HuH-7 (cell line): Measurements from ENCODE around the gene NDUFB11.

ENCODE experiments used
- DNase-seq: peaks from one replicate; pipeline ENCODE4 v3.0.0; 2011; ENCODE audit warnings: low spot score

NDUFB11 gene

DNA sequence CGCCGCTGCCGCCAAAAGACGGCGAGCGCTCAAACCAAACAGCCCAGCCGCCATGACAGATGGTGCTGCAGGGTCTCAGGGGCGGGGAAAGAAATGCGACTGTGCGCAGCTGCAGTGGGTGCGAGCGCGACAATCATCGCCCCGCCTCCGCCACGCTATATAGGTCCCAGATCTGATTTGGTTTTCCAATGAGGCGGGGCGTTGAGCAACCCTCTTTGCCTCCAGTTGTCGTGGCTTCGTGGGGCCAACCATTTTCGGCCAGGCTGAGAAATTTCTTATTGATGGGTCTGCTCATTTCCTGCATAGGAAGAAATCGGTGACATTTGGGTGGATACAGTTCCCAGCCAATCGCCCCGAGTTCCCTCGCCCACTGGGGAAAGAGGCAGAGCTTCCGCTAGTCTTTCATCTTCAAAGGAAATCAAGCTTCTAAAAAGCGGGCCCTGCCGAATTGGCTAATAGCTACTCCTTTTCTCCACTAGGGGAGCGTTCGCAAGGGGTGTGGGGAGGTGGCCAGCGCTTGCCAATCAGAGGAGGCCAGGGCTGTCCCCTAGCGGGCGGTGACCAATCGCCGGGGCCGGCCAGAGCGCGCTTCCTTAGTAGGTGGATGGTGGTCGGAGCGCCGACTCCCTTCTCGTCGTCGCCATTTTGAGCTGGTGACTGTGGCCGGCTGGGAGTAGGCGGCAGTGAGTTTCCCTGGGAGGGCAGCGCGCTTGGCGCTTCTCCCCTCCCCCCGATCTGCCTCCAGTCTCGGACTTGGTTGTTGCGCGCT is at the start of gene NDUFB11, which contains the start of gene RBM10:
Gene NDUFB11, minus strand, starts transcription at position 77 of the 769 bp plus-strand sequence. Its CDS starts 23 bp downstream, at position 54.
Gene RBM10, plus strand, starts transcription at position 596 of the 769 bp plus-strand sequence. CDS start 2,261 bp downstream, outside the sequence.
- peak; percentile 68 for DNase-seq

DNA sequence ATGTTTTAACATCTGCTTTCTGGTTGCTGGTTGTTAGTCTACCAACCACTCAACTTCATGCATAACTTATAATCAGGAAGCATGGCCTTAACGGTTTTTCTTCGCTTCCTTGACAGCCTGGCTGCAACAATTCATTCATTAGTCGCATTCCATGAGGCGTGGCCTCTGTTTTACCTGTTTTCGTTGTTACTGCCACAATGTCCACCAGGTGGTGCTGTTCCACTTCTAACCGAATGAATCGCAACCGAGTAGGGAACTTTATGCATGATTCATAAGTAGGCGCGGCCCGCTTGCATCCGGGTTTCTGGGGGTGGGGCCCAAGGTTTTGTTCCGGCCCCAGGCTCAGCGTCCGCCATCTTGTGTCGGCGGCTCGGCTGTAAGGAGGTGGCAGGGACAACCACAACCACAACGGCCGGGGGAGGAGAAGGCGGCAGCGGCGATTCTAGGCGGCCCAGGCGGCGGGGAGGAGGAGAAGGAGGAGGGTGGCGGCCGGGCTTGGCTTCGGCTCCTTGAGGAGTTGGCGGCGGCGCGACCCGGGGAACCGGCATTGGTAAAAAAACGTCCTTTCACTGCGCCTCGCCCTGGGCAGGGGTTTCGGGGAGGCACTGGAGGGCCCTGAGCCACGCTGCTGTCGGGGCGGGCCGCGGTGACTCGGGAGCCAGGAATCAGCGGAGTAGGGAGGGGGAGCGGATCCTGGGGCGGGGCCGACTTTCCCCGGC is 49.1 kb upstream of the NDUFB11 start, which contains the start of gene UBA1:
Gene UBA1, plus strand, starts transcription at position 355 of the 719 bp plus-strand sequence. CDS start 4,974 bp downstream, outside the sequence.
- DNase-seq: peak; percentile 66

DNA sequence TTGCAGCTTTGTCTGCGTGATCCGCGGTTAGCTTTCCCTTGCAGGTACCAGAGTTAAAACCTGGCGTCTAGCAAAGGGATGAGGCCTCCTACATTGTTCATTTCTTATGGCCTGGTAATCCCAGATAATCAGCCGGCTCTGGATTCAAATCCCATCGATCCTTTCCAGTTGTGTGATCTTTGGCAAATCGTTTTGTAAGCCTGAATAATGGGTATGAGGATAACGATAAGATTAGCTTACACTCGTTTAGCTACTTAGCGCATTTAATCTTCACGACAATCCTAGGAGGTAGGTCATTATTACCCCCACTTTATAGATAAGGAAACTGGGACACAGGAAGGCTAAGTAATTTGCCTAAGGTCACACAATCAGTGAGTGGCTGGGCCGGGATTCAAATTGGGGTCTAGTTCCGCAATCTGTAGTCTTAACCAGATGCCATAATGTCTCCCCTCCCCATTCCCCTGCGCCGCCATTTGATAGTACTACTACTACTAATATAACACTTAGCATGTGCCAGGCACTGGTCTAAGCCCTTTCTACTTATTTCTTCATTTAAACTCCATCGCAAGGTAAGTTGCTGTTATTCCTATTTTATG is 47.4 kb upstream of the NDUFB11 start:
- DNase-seq: no peak

DNA sequence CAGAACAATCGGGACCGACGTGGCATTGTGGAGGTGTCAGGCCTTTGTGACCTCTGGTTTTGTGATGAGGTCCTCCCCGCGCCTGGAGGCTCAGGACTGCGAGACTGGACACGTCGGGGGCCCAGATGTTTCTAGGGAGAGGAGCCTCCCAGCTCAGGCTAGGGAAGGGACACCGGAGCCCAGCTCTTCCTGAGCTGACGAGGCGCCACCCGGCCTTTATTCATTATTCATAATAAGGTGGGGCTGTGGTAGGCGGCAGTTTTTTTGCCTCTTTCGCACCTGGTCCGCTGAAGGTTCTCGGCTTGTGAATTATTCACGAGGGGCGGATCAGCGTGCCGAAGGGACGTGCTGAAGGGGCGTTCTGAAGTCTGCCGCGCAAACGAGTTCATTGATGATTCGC is 46.8 kb upstream of the NDUFB11 start:
- DNase-seq: no peak

DNA sequence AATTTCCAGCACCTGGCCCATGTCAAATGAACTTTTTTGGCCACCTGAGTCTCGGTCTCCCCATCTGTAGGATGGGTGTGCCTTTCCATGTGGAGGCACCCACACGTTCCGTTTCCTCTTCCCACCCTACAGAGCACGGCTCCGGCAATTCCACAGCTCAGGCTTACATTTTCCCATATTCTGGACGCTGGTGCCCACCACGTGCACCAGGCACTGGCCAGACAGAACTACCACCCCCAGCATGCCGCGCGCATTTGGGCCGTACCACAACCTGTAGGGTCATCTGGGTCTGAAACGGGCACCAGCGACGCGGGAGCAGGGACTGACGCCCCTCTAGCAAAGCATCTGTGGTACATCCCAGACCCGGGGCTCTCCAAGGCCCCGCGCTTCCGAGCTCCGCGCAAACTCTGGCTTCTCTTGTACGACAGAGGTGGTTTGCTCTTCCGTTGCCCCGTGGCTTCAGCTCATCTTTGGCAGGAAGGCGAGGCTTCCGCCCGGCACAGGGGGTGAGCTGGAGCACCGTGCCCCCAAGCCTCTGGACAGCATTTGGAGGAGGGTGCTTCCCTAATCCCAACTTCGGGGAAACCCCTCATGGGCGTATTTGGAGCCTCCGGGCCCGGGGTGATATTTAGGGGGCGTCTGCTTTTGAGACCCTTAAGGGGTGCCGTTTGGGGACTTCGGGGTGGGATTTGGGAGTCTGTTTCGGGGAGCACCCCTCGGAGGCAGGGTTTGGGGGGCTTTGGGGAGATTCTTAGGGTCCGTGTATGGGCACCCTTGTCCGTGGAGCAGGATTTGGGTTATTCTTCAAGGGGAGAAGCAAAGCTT is 46.2 kb upstream of the NDUFB11 start:
- peak; percentile 88 for DNase-seq

DNA sequence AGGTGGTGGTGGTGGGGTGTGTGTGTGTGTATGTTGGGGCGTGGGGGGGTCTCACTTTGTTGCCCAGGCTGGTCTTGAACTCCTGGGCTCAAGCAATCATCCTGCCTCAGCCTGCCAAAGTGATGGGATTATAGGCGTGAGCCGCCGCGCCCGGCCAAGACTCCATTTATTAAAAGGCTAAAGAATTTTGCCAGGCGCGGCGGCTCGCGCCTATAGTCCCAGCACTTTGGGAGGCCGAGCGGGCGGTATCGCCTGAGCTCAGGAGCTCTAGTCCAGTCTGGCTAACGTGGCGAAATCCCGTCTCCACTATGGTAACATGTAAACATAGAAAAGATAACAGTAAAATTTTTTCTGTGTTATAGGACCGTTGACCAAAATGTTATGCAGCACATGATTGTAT is 45.4 kb upstream of the NDUFB11 start:
- no peak for DNase-seq

DNA sequence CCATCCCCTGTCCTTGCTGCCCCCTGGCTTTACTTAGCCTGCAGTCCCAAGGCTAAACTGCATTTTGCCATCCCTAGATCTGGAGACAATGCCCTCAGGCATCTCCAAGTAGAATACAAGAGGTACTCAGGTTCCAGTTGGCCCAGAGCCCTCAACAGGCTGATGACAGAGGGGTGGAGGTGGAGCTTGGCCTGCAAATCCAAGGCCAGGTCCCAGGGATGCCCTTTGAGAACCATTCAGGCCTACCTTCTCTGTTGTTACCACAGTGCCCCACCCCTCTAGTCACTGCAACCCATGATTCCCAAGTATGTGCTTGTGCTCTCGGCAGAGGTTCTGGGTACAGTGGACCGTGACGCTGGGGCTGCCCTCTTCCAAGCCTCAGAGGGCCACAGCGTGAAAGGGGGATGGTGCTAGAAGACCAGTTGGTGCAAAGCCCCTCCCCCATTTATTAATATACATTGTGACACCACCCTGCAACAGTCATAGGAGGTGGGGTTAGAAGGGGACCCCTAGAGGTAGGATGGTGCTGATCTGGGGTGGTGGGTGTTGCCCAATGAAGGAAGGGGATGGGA is 42.7 kb upstream of the NDUFB11 start:
- no peak for DNase-seq

DNA sequence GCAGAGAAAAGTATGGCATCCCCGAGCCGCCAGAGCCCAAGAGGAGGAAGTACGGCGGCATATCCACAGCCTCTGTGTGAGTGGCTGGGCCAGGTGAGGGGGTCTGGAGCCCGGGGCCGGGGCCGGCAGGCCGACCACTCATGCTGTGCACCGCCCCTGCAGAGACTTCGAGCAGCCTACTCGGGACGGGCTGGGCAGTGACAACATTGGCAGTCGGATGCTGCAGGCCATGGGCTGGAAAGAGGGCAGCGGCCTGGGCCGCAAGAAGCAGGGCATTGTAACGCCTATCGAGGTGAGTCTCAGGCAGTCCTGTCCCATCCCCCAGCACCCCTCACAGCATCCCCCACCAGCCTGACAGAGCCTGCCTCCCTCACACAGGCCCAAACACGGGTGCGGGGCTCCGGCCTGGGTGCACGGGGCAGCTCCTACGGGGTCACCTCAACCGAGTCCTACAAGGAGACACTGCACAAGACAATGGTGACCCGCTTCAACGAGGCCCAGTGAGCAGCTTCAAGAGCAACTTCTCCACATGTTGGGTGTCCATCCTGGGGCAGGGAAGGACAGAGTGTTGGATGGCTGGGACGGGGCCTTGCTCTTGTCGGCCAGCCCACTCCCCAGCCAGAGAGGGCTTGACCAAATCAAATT is 41.7 kb upstream of the NDUFB11 start:
- no peak for DNase-seq

DNA sequence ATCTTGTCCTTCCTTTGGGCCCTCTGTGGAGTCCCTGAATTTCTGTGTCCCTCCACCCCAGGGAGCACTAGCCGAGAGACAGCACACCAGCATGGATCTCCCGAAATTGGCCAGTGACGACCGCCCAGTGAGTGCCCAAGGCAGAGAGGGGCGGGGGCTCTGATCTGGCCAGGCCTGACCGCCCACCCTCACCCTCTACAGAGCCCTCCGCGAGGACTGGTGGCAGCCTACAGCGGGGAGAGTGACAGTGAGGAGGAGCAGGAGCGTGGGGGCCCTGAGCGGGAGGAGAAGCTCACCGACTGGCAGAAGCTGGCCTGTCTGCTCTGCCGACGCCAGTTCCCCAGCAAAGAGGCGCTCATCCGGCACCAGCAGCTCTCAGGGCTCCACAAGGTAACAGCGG is 40.7 kb upstream of the NDUFB11 start:
- DNase-seq: no peak

DNA sequence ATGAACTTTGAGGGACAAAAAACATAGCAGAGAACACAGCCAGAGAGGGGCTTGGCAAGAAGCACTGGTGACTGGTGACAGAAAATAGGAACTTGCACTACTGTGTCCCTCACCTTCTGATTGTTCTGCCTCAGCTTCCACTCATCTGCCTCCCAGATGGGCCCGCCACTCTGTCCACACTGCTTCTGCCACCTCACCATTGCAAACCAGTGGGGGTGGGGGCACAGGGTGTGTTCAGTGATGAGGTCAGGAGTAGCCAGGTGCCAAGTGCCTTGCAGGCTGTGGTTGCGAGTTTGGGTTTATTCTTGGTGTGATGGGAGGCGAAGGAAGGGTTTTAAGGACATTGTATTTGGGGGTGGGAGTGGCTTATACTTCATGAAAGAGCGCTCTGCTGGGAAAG is 40.0 kb upstream of the NDUFB11 start:
- no peak for DNase-seq

DNA sequence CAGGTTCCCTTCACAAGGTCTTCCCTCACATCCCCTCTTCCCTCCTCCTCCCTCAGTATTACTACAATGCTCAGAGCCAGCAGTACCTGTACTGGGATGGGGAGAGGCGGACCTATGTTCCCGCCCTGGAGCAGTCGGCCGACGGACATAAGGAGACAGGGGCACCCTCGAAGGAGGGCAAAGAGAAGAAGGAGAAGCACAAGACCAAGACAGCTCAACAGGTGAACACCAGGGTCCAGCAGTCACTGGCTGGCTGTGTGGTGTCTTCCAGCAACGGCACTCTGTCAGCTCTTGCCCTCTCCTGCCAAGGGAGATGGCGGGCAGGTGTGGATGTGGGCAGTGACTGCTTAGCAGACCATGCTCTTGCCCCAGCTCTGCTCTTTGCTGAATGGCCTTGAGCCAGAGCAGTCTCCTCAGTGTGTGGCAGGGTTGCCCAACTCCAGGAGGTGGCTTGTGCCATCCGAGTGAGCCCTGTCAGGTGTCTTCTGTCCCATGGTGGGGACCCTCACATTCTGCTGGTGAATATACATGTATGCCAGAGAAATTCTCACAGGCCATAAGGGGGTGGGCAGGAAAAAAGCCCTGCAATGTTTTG is 37.7 kb upstream of the NDUFB11 start:
- DNase-seq: no peak

DNA sequence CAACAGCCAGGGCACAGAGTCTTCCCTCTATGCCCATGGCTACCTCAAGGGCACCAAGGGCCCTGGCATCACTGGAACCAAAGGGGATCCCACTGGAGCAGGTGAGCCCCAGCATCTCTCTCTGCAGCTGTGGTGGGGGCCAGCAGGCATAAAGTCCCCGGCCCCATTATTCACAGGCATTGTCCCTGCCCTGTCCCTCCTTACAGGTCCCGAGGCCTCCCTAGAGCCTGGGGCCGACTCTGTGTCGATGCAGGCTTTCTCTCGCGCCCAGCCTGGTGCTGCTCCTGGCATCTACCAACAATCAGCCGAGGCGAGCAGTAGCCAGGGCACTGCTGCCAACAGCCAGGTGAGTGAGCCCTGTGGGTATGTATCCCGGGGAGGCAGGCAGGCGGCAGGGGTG is 36.8 kb upstream of the NDUFB11 start:
- no peak for DNase-seq

DNA sequence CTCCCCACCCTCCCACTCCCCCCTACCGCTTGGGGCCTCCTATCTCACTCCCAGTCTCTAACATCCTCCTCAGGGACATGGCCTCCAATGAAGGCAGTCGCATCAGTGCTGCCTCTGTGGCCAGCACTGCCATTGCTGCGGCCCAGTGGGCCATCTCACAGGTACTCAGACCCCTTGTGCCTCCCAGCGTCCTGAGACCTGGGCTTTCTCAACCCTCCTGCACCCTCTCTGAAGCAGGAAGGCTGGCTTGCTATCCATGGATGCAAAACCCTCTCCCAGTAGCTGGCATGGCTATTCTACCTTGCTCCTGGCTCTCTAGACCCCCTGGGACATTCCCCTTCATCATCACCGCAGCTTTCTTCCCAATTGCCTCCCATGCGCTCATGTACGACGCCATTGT is 35.8 kb upstream of the NDUFB11 start:
- DNase-seq: no peak

DNA sequence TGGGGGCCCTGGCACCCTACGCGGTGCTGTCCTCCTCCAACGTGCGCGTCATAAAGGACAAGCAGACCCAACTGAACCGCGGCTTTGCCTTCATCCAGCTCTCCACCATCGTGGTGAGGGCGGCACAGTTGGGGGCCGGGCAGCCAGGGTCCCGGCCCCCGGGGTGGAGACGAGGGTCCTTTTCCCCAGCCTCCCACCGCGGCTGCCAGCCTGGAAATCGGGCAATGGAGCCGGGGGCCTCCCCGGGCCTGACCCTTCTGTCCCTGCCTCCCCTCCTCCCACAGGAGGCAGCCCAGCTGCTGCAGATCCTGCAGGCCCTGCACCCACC is 35.4 kb upstream of the NDUFB11 start:
- no peak for DNase-seq

DNA sequence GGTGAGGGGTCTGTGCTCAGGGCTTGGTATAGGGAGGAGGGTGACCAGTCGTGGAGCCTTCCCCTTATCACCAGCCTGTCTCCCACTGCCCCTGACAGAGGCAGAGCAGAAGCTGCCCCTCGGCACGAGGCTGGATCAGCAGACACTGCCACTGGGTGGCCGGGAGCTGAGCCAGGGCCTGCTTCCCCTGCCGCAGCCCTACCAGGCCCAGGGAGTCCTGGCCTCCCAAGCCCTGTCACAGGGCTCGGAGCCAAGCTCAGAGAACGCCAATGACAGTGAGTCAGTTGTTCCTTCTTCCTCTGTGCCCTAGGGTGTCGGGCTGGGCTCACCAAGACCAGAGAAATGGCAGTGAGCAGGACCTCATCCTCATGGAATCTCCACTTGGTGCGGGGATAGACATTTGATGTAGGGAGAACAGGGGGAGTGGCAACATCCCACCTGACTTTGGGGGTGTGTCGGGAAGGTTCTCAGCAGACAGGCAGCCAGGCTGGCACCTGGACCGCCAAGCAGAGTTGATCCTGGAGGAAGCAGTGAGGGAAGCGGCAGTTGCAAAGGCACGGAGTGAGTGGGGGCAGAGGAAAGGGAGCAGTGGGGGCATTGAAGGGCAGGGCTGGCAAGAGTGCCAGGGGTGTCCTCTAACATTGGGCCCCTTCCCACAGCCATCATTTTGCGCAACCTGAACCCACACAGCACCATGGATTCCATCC is 34.9 kb upstream of the NDUFB11 start:
- no peak for DNase-seq

DNA sequence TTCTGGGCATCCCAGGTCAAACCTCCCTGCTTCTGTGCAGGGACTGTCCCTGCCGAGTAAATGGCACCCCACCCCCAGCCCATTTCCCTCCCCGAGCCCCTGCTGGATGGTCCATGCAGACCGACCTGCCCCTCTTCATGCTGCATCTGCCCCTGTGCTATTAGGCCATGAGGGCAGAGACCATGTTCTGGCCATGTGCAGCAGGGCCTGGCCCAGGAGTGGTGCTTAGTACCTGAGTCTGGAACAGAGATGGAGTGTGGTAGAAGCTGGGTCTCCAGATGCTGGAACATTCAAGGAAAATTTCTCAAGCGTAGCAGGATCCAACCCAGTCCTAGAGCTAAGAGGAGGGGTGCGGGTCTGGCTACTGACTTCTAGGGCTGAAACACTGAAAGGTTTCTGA is 33.8 kb upstream of the NDUFB11 start:
- DNase-seq: no peak

DNA sequence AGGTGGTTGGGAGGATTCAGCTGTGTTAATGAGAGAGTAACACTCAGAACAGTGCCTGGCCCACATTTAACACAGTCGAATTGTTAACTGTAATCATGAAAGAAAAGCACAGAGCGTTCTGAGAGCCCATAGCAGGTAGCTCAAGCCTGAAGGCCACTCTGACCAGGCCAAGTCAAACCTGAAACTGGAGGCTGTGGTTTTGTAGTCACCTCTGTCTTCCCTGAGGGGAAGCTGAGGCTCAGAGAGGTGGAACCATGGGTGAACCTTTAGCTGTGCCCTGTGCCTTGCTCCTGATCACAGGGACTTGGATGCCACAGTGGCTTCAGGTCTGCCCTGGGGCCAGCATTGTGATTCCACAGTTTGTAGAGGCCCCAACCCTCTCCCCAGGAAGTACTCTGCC is 32.6 kb upstream of the NDUFB11 start:
- DNase-seq: no peak

DNA sequence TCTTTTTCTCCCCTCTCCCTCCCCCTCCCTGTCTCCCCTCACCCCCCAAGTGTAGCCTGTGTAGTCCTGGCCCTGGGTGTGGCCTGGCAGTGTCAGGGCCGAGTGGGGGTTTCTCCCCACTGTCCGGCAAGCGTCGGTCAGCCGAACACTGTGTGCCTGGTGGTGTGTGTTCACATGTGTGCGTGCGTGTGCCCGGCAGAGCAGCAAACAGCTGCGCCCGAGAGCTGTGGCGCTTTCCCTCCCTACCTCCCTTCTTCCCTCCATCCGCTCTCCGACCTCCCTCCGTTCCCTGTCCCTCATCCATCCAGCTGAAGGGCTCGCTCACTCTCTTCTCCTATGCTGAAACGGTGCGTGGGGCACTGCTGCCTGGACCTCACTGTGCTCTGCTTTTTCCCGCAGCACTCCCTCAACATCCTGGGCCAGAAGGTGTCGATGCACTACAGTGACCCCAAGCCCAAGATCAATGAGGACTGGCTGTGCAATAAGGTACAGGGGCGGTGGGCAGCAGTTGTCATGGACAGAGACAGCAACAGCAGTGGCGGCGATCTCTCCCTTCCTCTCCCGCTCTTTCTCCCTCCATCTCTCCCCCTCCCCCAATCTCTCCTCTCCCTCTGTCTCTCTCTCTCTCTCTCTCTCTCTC is 31.7 kb upstream of the NDUFB11 start:
- DNase-seq: no peak

DNA sequence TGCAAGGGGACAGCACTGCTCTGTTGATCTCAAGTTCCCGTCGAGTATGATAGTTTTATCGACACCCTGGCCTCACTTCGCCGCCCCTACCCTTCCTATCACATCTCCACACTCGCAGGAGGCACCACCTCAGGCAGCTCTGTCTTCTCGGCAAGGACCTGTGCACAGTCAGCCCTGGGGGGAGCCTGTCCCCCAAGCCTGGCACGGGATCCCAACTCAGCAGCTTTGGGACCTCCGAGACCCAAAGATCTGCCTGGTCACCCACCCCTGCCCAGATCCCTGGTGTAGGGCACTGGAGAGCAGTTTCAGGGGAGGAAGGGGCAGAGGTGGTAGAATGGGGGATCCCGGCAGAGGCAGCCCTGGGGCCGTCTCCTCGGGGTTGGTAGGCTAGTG is 31.1 kb upstream of the NDUFB11 start:
- no peak for DNase-seq
